Left ventricle myocardium inferior (tissue), 1 donor: ENCODE data around the gene VDAC2. TPM values are rescaled to one million over a fixed set of nuclear protein-coding genes. Genes with fewer than 3 reads are reported as not detected.

ENCODE experiments used
- DNase-seq: peaks from one replicate; pipeline ENCODE4 v3.0.0-alpha.2; 2020
- H3K27ac ChIP-seq: fragments of 200-600 bp; replicated peaks from 2 replicates; pipeline ENCODE4 v1.8.0; 2021
- H3K27me3 ChIP-seq: fragments of 200-600 bp; 2 replicates; pipeline ENCODE4 v1.8.0; 2021; ENCODE audit warnings: low read depth
- H3K36me3 ChIP-seq: fragments of 200-600 bp; 2 replicates; pipeline ENCODE4 v1.8.0; 2021
- H3K4me1 ChIP-seq: fragments of 200-600 bp; 2 replicates; pipeline ENCODE4 v1.8.0; 2021
- H3K4me3 ChIP-seq: fragments of 200-600 bp; 2 replicates; pipeline ENCODE4 v1.8.0; 2021; ENCODE audit warnings: mild to moderate bottlenecking, moderate library complexity
- H3K9me3 ChIP-seq: fragments of 200-600 bp; replicated peaks from 2 replicates; pipeline ENCODE4 v1.8.0; 2021
- CTCF ChIP-seq: fragments of 200-600 bp; IDR thresholded peaks from 2 replicates; pipeline ENCODE4 v1.8.0; 2021; ENCODE audit warnings: antibody characterized with exemption, mild to moderate bottlenecking, borderline replicate concordance
- intact Hi-C: fragments of 100-400 bp; cut with micrococcal nuclease; formaldehyde crosslinking; loops from one replicate; pipeline ENCODE4 v1.11.0; 2022
- total RNA-seq: library from RNA; stranded (reverse); fragmentation: NEBNext Ultra II Directional; extraction: Animal tissue kit (Norgen Biotek cat#: 25700); gene quantifications from one replicate; pipeline ENCODE4 v1.2.1, GENCODE V29; 2021
- donor health status: DM: no; HTN: yes; CAD: no; lungs with severe emphysema.

The VDAC2 gene
- total RNA-seq, 1 donor from 2014 or later: 442 TPM

DNA sequence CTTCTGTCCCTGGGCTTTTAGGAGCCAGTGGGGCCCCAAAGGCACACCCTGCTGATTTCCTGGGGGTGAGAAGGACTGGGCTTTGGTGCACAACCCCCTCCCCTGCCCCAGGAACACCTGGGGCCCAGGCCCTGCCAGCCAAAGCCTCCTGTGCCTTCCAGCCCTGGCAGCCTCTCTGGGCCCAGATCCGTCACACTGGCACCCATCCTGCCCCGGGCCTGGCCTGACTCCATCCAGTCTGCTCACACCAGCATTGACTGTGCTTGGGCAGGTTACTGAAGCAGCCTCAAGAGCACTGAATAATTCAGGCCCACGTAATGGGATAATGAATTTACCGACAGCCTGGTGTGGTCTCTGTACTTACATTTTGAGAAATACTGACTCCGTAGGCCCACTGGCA is 37.2 kb downstream of the VDAC2 start:
- Histone ChIP-seq H3K27ac (no peak overlapping the region), H3K36me3 (no peaks in the 10 kb centered on the region), H3K27me3 (no peaks in the 10 kb centered on the region), H3K4me1 (no peaks in the 10 kb centered on the region), H3K4me3 (no peak overlapping the region), H3K9me3 (peaks cover 16% of the 10 kb centered on the region)
- no peak for TF ChIP-seq CTCF
- intact Hi-C loops: no loop called here
- DNase-seq: no peak

- peaks cover 36% of the 10 kb centered on the region for H3K9me3 ChIP-seq
- no peaks in the 10 kb centered on the region for H3K27me3 ChIP-seq
- no peaks in the 10 kb centered on the region for H3K4me1 ChIP-seq
- DNase-seq: no peak
- H3K36me3 ChIP-seq: no peaks in the 10 kb centered on the region
- no peak overlapping the region for H3K4me3 ChIP-seq
- intact Hi-C loops: no loop called here
- TF ChIP-seq CTCF: no peak
- no peak overlapping the region for H3K27ac ChIP-seq
Measured at GRCh38 chr10:75250934-75251333, 40.3 kb downstream of the VDAC2 start.

- Histone ChIP-seq H3K4me3 (no peak overlapping the region), H3K9me3 (peaks cover 36% of the 10 kb centered on the region), H3K27me3 (no peaks in the 10 kb centered on the region), H3K27ac (no peak overlapping the region), H3K36me3 (no peaks in the 10 kb centered on the region), H3K4me1 (no peaks in the 10 kb centered on the region)
- DNase-seq: no peak
- TF ChIP-seq CTCF: no peak
- intact Hi-C loops: no loop called here
Measured at GRCh38 chr10:75253281-75254220, 43.0 kb downstream of the VDAC2 start.

- peaks cover 36% of the 10 kb centered on the region for H3K9me3 ChIP-seq
- no peaks in the 10 kb centered on the region for H3K4me1 ChIP-seq
- TF ChIP-seq CTCF: no peak
- DNase-seq: no peak
- intact Hi-C loops: no loop called here
- H3K4me3 ChIP-seq: no peak overlapping the region
- H3K27ac ChIP-seq: no peak overlapping the region
- H3K27me3 ChIP-seq: no peaks in the 10 kb centered on the region
- H3K36me3 ChIP-seq: no peaks in the 10 kb centered on the region
Measured at GRCh38 chr10:75254739-75255138, 44.1 kb downstream of the VDAC2 start.

- peaks cover 5% of the 10 kb centered on the region for H3K4me1 ChIP-seq
- intact Hi-C loops: no loop called here
- H3K27me3 ChIP-seq: no peaks in the 10 kb centered on the region
- no peak overlapping the region for H3K27ac ChIP-seq
- peaks cover 10% of the 10 kb centered on the region for H3K9me3 ChIP-seq
- H3K4me3 ChIP-seq: no peak overlapping the region
- TF ChIP-seq CTCF: no peak
- no peaks in the 10 kb centered on the region for H3K36me3 ChIP-seq
- no peak for DNase-seq
Measured at GRCh38 chr10:75260990-75261389, 50.4 kb downstream of the VDAC2 start.
